GM19324 (cell line): Measurements from ENCODE around the gene HOXB1.
"Not testable (repeated sequence)": the region's sequence is repeated elsewhere in the genome, so short reads cannot be mapped to it uniquely, and the experiment has no call there.

Experiments
- ATAC-seq: cut with Tn5 transposase; IDR thresholded peaks from one replicate; pipeline ENCODE4 v1.9.1; 2021; ENCODE audit warnings: mild to moderate bottlenecking, moderate library complexity; ENCODE audit not compliant: unreplicated experiment, low FRiP score

HOXB1 gene

DNA sequence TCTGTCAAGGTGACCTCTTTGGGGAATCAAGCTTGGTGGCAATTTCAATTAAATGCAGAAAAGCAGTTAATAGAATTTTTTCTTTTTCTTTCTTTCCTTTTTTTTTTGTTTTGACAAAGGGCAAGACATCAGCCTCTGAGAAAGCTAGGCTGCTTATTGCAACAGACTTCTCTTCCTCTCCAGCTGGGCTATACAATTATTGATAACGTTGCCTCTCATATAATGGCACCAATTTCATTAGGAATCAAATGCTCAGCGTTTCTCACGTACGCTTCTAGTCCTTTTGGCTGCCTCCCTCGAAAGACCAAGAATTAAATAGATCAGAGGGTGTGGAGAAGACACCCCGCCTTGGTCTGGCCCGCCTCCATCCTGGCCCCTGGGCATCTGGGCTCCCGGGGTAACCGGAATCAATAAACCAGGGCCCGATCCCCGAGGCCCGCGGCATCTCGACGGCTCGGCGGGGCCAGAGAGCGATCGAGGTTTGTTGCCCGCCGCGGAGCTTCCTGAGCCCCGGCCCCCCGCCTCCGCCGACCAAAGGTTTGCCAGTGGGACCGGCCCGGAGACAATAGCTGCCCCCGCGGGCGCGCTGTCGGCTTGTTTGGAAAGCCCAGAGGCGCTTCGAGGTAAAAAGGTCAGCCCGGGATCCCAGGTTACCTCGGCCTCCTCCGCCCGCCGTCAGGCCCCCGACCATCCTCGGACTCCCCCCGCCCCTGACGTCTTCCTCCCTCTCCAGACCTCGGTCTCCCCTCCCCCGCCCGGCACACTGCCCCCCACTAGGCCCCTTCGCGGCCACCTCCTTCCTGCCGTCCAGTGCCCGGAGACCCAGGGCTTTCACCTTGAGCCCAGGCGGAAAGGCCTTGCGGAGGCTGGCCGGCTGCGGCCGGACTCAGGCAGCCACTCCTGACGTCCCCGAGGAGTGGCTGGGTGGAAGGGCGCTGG is 3.9 kb downstream of the HOXB1 start:
- no peak for ATAC-seq

DNA sequence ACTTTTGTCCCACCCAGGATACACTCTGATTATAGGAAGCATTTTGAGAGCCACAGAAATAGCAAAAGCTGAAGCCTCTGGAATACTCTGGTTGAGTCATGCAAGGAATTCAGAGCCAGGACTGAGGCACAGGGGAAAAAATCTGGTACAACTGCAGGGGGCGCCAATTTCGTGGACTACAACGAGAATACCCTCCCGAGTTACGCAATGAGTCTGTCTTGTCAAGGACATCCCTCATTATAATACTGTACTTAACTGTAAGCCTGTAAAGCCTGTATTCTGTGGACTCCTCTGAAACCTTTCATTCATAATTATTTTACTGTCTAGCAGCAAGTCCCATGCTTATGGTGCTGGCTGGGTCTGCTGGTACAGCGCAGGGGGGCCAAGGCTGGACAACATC is 7.8 kb downstream of the HOXB1 start:
- ATAC-seq, result no peak

DNA sequence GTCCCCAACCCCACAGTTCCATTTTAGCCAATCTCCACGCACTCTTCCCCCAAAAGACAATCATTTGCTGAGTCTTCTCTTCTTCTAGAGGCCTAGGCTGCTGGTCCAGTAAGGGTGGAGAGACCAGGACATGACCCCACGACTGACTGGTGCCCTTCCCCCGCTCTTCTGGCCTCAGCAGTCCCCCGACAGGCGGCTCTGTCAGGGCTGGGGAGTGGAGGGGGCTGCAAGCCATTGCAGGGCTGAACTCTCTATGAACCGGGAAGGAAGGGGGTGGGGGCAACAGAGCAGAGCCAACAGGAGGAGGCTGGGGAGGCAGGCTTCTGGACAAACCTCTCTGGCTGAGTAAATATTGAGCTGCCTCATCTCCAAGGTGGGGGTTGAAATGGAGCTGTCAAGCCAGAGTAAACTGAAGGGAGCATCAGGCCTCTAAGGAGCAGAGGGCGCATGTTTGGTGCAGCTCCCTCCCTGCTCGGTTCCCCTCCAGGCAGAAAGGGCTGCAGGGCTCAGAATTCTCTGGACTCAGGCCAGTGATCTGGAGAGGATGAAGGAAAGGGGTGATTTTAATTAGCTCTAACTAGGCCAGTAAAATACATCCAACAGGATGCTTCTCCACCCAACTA is 8.7 kb downstream of the HOXB1 start:
- ATAC-seq, result no peak

DNA sequence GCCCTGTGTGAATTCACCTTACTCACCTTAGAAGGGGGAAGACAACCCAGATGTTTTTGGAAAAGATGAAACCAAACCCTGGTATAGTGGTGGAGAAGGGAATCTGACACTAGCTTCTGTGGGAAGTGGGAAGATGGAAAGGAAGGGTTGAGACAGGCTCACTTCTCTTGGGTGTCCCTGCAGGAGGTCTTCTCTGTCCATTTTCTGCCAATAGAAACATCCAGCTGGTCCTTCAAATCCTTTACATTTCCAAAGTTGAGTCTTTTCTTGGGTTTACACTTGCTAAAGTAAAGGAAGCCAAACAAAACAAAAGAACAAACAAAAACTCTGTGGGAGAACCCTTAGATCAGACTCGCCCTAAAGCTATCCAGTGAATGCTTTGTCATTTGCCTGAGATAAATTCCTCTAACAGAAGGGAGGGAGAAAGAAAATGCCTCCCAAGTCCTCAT is 10.2 kb downstream of the HOXB1 start:
- ATAC-seq, result no peak

DNA sequence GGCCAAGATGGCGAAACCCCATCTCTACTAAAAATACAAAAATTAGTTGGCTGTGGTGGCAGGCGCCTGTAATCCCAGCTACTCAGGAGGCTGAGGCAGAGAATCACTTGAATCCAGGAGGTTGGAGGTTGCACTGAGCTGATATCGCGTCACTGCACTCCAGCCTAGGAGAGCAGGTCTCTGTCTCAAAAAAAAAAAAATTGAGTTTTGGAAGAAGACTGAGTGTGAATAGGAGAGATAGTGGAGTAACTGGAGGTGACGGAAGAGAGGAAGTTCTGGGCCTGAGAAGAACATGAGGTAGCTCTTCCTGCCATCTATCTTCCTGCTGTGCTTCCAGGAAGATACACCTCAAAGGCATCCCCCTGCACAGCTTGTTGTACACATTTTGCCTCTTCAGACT is 11.4 kb downstream of the HOXB1 start:
- no peak for ATAC-seq

DNA sequence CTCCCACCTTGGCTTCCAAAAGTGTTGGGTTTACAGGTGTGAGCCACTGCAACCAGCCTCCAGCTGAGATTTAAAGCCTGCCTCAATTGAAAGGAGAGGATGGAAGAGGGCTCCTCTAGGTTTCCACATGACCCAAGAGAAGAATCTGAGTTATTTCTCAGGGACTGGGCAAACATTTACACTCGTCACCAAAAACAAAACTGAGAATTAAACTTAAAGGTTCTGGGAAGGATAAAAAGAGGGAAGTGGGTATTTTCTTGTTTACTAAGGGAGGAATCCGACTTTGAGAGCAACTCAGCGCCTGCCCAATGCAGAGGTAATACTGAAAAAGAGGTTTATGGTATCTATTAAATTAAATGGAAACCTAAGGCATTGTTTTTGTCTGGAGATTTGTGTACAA is 13.3 kb downstream of the HOXB1 start:
- ATAC-seq, result no peak

DNA sequence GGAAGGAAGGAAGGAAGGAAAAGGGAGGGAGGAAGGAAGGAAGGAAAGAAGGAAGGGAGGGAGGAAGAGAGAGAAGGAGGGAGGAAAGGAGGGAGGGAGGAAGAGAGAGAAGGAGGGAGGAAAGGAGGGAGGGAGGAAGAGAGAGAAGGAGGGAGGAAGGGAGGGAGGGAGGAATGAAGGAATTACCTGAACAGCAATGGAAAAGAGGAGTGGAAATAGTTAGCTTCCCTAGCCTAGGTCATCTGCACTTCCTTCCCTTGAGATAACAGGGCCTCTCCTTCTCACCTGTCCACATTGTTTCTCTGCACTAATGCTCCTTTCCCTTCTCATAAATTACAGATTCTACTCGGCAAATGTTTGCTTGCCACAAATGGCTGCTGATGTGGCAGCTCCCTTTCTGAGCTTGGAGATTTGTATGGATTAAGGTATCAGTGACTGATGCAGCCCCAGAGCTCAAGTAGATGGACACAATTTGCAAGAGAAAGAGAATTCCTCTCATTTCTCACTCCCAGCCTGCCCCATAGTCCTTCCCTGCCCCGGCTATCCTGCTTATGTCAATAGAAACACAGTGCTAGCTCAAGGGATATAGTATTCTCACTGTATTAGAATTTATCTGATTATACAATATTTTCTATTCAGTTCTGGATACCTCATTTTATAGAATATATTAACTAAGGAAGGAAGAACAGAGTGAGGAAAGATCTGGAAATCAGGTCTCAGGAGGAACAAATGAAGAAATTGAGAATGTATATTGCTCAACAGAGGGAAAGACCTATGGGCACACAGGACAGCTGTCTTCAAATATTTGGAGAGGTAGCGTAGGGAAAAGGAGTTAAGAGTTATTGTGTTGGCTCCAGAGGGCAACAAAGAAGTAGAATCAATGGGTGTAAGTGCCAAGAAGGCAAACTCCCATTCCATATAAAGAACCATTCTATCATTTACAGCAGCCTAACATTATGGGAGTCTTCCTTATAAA is 14.6 kb downstream of the HOXB1 start:
- no peak for ATAC-seq

DNA sequence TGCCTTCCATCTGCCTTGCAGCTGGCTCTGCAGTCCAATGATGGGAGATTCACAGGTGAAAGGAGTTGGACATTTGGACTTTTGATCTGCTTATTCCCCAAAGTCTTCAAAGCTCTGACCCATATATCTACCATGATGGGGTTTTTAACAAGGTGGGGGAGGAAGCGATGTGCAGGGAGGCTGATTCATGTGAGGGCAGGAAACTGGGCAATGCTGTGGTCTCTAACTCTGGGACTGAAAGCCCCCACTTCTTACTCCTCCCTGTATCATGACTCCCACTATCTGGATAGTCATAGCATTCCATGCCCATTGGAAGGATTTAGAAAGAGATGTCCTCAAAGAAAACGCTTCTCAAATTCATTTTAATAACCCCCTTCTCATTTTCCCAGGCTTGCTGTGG is 16.3 kb downstream of the HOXB1 start:
- no peak for ATAC-seq

DNA sequence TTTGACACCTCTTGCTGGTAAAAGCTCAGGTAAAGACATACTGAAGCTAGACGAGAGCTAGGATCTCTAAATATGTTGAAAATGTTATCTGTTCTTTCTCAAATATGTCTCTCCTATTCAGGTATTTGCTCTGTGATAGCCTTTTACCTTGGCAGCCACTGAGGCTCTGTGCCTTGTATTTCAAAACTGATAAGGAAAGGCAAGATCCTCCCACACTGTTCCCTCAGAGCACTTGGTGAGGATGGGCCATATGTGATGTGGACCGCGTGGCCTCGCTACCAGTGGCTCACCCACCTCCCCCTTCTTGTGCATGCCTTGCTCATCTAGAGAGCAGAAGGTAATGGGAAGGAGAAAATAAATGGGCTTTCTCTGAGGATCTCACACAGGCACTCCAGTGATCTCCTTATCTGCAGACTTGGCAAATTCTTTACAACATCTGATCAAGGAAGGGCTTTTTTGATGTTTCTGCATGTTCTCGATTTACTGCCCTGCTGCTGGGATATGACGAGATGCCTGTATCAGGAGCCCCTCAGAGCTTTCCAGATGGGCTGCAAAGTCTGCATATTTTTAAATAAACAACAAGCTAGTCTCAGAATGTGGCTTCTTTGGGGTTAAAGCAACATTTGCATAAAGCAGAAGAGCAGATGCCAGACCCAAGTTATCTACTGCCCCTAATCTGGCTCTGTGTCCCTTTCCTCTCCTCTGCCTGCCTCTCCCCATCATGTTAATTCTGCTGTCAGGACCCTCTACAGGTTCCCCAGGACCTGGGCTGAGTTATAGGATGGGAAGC is 16.9 kb downstream of the HOXB1 start:
- ATAC-seq, result no peak

DNA sequence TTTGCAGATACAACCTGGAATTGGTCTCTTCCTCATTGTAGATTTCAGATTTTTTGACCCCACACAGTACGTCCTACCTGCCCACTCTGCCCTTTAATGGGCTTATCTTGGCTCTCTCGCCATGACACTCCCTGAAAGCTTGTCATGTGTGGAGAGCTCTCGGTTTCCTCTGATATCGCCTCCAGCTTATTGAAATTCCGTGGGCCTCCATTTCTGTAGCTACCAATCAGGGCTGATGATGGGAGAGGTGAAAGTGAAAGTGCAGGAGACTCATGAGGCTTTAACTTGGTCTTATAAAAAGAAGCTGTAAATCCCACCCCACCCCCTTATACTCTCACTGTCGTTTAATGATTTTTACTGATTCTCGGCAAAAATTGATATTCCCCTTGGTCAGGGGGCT is 17.7 kb downstream of the HOXB1 start:
- no peak for ATAC-seq

DNA sequence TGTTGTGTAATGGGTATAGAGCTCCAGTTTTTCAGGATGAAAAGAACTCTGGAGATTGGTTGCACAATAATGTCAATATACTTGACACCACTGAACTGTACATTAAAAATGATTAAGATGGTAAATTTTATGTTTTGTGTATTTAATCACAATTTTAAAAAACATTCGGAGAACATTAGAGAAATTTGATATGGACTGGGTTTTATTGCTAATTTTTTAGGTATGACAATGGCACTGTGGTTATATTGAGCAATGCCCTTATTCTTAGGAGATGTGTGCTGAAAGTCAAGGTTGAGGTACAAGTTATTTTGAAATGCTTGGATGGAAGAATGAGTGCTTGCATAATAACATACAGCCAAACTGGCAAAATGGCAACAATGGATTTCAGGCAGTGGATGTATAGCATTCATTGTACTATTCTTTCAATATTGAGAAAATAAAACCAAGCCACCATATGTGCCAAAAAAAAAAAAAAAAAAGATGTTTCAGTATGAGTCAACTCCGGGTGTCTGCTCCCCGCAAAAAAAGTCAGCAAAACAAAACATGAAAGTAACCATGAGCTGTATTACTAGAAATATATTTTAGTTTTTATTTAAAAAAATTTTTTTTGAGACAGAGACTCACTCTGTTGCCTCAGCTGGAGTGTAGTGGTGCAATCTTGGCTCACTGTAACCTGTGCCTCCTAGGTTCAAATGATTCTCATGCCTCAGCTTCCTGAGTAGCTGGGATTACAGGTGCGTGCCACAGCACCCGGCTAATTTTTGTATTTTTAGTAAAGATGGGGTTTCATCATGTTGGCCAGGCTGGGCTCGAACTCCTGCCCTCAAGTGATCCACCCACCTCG is 19.8 kb downstream of the HOXB1 start:
- no peak for ATAC-seq

DNA sequence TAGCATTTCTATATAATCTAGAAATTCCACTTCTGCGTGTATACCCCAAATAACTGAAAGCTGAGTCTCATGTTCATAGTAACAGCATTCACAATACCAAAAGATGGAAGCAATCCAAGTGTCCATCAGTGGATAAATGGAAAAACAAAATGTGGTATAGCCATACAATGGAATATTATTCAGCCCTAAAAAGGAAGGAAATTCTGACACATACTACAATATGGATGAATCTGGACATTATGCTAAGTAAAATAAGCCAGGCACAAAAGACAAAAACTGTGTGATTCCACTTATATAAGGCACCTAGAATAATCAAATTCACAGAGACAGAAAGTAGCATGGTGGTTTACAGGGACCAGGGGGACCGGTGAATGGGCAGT is 20.4 kb downstream of the HOXB1 start:
- no peak for ATAC-seq

DNA sequence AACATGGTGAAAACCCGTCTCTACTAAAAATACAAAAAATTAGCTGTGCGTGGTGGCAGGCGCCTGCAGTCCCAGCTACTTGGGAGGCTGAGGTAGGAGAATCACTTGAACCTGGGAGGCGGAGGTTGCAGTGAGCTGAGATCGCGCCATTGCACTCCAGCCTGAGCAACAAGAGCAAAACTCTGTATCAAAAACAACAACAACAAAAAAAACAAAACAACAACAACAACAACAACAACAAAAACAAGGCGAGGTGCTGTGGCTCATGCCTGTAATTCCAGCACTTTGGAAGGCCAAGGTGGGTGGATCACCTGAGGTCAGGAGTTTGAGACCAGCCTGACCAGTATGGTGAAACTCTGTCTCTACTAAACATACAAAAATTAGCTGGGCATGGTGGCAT is 21.1 kb downstream of the HOXB1 start:
- ATAC-seq, result not testable (repeated sequence)

DNA sequence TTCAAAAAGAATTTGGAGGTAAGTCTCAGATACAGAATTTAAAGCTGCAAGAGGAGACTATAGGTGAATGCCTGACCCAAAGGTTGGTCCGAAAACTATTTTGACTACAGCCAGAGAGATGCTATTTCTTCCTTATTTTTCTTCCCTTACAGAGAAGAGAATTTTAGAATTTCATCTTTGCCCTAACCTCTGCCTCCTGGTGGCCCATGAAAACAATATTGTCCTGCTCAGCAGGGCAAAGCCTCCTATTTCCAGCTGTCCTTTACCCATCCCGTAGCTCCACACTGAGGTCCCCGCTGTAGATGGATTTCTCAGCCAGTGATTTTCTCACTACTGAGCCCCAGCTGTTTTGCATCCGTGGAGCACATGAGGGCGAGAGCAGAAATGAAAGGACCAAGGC is 24.6 kb downstream of the HOXB1 start:
- no peak for ATAC-seq

DNA sequence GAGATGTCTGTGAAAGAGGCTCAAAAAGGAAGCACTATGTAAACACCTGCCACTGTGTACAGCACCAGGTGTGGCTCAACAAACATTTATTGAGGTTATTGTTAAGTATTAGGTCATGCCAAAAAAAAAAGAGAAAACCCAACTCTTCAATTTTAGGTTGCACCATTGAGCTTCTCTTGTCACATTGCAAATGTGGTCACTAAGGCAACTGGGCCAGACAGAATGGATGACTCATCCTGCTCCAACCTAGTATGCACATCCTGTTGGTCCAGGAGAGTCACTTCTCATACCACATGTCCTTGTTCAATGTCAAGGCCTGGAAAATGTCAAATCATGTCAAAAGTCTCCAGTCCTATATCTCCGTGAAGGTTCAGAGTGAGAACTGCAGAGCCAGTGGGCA is 25.0 kb downstream of the HOXB1 start:
- ATAC-seq, result no peak

DNA sequence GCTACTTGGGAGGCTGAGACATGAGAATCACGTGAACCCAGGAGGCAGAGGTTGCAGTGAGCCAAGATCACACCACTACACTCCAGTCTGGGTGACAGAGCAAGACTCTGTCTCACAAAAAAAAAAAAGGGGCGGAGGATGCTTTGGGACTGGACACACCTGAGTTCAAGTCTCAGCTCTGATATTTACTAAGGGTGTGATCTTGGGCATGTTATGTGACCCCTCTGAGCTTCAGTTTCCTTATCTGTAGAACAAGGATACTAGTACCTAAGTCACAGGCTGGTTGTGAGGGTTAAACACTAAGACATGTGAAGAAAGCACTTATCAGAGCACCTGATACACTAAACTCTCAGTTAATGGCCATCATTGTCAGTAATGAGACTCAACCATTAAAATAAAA is 25.9 kb downstream of the HOXB1 start:
- ATAC-seq, result no peak

DNA sequence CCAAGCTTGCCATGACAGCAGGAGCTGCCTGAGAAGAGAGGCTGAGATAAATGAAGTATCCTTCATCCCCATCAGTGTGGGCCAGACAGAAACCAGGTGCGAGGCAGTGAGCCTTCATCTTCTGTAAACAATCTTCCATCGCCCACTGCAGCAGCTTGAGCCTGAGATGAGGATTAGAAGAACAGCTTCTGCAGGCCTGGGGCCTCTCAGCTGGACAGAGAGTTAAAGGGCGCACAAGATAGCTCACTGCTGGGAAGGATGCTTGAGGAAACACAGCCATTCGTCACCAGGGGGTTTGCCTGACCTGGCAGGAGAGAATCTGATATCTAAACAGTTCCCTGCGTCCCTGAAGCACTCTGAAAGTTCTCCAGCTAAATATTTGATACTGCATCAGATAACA is 27.1 kb downstream of the HOXB1 start:
- ATAC-seq, result no peak

DNA sequence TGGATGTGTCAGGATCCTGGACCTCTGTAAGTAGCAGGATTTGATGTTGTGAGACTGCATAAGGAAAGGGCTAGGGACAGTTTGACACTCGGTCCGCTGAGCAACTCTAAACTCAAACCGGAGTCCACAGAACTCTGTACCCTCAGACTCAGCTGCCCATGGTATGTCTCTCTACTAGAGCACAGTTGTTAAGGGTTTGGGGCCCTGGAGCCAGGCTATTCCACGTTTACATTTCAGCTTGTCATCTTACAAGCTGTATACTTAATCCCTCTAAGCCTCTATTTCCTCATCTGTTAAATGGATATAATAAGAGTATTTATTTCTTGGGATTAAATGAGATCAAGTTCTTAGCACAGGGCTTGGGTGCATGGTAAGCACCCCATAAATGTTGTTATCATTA is 27.9 kb downstream of the HOXB1 start:
- no peak for ATAC-seq

DNA sequence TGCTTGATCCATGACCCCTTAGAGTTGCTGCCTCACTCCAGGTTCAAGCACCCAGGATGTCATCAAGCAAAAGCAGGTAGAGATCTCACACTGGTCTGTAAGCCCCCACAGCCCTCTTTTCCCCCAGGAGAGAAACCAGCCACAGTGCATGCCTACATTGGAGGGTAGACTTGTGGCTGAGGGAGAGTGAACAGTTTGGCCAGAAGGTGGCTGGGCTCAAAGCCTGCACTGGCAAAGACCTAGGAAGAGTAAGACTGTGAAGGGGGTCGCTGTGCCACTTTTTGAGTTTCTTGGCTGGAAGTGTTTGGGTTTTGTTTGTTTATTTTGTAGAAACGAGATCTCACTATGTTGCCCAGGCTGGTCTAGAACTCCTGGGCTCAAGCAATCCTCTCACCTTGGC is 28.5 kb downstream of the HOXB1 start:
- no peak for ATAC-seq
